ENCODE data around the gene ZFC3H1. TPM values are rescaled to one million over a fixed set of nuclear protein-coding genes. Genes with fewer than 3 reads are reported as not detected.
"Not testable (repeated sequence)": the region's sequence is repeated elsewhere in the genome, so short reads cannot be mapped to it uniquely, and the experiment has no call there.

ZFC3H1 gene
- total and polyA plus RNA-seq, 12 donors: 11.8 to 56.2 (median 31.9) TPM

DNA sequence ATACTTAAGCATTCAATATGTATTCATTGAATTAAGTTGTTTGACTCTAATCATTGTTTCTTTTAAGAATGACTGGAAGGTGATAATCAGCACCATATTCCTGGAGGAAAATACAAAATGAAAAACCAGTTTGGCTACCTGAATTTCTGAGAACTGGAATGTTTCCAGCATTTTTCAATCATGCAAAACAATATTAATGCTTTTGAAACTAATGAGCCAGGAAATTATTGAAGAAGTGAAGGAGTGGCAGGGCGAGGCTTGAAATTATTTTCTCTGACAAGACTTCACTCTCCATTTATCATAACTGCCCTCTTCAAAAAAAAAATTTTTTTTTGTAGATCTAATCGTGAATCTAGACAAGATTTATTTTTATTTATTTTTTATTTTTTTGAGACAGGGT lies 41.3 kb upstream of the ZFC3H1 start:
- TF ChIP-seq, protein P1, sequence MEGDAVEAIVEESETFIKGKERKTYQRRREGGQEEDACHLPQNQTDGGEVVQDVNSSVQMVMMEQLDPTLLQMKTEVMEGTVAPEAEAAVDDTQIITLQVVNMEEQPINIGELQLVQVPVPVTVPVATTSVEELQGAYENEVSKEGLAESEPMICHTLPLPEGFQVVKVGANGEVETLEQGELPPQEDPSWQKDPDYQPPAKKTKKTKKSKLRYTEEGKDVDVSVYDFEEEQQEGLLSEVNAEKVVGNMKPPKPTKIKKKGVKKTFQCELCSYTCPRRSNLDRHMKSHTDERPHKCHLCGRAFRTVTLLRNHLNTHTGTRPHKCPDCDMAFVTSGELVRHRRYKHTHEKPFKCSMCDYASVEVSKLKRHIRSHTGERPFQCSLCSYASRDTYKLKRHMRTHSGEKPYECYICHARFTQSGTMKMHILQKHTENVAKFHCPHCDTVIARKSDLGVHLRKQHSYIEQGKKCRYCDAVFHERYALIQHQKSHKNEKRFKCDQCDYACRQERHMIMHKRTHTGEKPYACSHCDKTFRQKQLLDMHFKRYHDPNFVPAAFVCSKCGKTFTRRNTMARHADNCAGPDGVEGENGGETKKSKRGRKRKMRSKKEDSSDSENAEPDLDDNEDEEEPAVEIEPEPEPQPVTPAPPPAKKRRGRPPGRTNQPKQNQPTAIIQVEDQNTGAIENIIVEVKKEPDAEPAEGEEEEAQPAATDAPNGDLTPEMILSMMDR (IDR thresholded peaks at IDR 0.05): no peak
- TF ChIP-seq POLR2A (IDR thresholded peaks at IDR 0.05): no peak
- Histone ChIP-seq H3K36me3 (replicated peaks in 1 of 2) (peaks cover 0 to 3% of the 10 kb centered on the region in 2 donors), H3K27ac (no peak overlapping the region), H3K27me3 (no peaks in the 10 kb centered on the region), H3K9me3 (replicated peaks in 1 of 3) (no peaks in the 10 kb centered on the region), H3K4me1 (replicated peaks in 1 of 2) (no peaks in the 10 kb centered on the region), H3K4me3 (no peak overlapping the region)
- intact Hi-C loops (cut with DNase I): no loop called here
- no peak for DNase-seq
- 84 to 90% (median 87%) methylated on average over 2 of the region's 2 CpGs for WGBS, 4 donors

DNA sequence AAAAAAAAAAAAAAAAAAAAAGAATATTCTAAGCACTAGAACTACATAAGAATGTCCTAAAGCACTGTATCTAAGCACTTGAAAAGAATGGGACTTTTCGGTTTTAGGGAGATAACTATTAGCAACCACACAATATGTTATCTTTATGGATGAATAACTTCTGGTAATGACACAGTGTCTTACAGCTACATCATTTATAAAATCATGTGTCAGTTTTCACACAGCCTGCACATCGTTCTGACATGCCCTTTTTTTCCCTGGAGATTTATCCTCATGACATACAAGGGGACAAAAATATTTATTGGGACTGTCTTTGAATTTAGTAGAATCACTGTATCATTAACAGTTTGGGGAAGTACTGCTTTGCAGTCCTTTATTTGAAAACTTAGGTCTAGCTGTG lies 39.6 kb upstream of the ZFC3H1 start:
- no peak for DNase-seq
- Histone ChIP-seq H3K4me3 (no peak overlapping the region), H3K4me1 (replicated peaks in 1 of 2) (no peaks in the 10 kb centered on the region), H3K27me3 (no peaks in the 10 kb centered on the region), H3K36me3 (replicated peaks in 1 of 2) (peaks cover 0 to 8% of the 10 kb centered on the region in 2 donors), H3K9me3 (replicated peaks in 1 of 3) (no peaks in the 10 kb centered on the region), H3K27ac (no peak overlapping the region)
- intact Hi-C loops (cut with DNase I): no loop called here
- TF ChIP-seq, protein P1 (IDR thresholded peaks at IDR 0.05): no peak
- TF ChIP-seq POLR2A (IDR thresholded peaks at IDR 0.05): no peak
- WGBS, 4 donors: 41 to 79% (median 76%) methylated on average over 2 of the region's 2 CpGs

DNA sequence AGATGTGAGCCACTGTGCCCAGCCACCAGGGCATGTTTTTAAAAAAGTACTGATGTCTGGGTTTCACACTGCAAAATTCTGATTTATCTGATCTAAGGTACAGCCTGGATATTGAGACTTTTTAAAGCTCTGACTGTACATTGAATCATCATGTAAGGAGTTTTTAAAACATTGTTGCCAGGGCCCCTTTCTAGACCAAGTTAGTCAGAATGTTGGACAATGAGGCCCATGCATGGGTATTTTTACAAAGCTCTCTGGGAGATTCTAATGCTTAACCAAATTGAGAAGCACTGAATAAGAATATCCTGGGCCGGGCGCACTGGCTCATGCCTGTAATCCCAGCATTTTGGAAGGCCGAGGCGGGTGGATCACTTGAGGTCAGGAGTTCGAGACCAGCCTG lies 38.9 kb upstream of the ZFC3H1 start:
- no peaks in the 10 kb centered on the region for H3K27me3 ChIP-seq
- H3K27ac ChIP-seq: no peak overlapping the region
- intact Hi-C loops (cut with DNase I): no loop called here
- no peak overlapping the region for H3K4me3 ChIP-seq
- H3K36me3 ChIP-seq (replicated peaks in 1 of 2): peaks cover 0 to 14% of the 10 kb centered on the region in 2 donors
- no peak for DNase-seq
- 95 to 99% (median 98%) methylated on average over 5 of the region's 5 CpGs for WGBS, 4 donors
- H3K4me1 ChIP-seq (replicated peaks in 1 of 2): no peaks in the 10 kb centered on the region
- H3K9me3 ChIP-seq (replicated peaks in 1 of 3): no peaks in the 10 kb centered on the region
- TF ChIP-seq POLR2A (IDR thresholded peaks at IDR 0.05): no peak
- TF ChIP-seq, protein P1 (IDR thresholded peaks at IDR 0.05): no peak

DNA sequence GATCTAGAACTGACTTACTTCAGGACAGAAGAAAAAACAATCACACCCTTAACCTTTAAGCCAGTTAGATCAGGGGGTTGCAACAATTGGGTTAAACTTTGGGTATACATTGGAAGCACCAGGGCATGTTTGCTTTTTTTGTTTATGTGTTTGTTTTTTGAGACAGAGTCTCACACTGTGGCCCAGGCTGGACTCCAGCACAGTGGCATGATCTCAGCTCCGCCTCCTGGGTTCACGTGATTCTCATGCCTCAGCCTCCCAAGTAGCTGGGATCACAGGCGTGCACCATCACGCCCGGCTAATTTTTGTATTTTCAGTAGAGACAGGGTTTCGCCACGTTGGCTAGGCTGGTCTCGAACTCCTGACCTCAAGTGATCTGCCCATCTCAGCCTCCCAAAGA lies 38.5 kb upstream of the ZFC3H1 start:
- H3K27me3 ChIP-seq; intact Hi-C loops (cut with DNase I); H3K4me3 ChIP-seq; H3K27ac ChIP-seq; H3K9me3 ChIP-seq (replicated peaks in 1 of 3); DNase-seq; H3K4me1 ChIP-seq (replicated peaks in 1 of 2): not testable (repeated sequence)
- WGBS, 4 donors: 95 to 100% (median 97%) methylated on average over 5 to 8 of the region's 8 CpGs
- H3K36me3 ChIP-seq (replicated peaks in 1 of 2): peaks cover 0 to 18% of the 10 kb centered on the region in 2 donors

DNA sequence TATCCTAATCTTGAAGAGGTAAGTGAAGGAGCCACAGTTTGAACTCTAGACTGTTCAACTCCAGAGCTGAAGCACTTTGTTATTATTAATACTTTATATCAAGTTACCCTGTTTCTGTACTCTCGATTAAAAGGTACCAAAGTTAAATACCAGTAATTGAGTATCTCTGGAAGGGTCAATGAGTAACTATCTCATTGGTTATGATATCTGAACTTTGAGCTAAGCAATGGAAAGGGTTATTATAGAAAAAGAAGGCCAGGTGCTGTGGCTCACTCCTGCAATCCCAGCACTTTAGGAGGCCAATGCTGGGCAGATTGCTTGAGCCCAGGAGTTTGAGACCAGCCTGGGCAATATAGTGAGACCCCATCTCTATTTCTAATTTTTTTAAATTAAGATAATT lies 32.1 kb upstream of the ZFC3H1 start:
- DNase-seq: no peak
- peaks cover 0 to 25% of the 10 kb centered on the region in 2 donors for H3K36me3 ChIP-seq (replicated peaks in 1 of 2)
- H3K9me3 ChIP-seq (replicated peaks in 1 of 3): no peaks in the 10 kb centered on the region
- H3K27me3 ChIP-seq: no peaks in the 10 kb centered on the region
- no peaks in the 10 kb centered on the region for H3K4me1 ChIP-seq (replicated peaks in 1 of 2)
- intact Hi-C loops (cut with DNase I): no loop called here
- H3K4me3 ChIP-seq: no peak overlapping the region
- WGBS, 4 donors: 95 to 100% (median 97%) methylated on average over 1 of the region's 1 CpG
- TF ChIP-seq, protein P1 (IDR thresholded peaks at IDR 0.05): no peak
- no peak for TF ChIP-seq POLR2A (IDR thresholded peaks at IDR 0.05)
- no peak overlapping the region for H3K27ac ChIP-seq
